ENCODE measurements around the gene DPH6.

Gene DPH6

GRCh38 chr15:35327789-35328188 is 218.2 kb downstream of the DPH6 start:
- no peak for DNase-seq

GRCh38 chr15:35325374-35325941 is 220.5 kb downstream of the DPH6 start:
- DNase-seq = no peak

GRCh38 chr15:35323141-35323540 is 222.8 kb downstream of the DPH6 start:
- DNase-seq = no peak

GRCh38 chr15:35321926-35322325 is 224.0 kb downstream of the DPH6 start:
- DNase-seq = no peak

GRCh38 chr15:35320911-35321310 is 225.1 kb downstream of the DPH6 start:
- no peak for DNase-seq

All from DMS153 (cell line).